ENCODE results near the gene PACRG. TPM values are rescaled to one million over a fixed set of nuclear protein-coding genes. Genes with fewer than 3 reads are reported as not detected.

The PACRG gene
- total RNA-seq, 1 donor from 2014 or later = 1.2 TPM

DNA sequence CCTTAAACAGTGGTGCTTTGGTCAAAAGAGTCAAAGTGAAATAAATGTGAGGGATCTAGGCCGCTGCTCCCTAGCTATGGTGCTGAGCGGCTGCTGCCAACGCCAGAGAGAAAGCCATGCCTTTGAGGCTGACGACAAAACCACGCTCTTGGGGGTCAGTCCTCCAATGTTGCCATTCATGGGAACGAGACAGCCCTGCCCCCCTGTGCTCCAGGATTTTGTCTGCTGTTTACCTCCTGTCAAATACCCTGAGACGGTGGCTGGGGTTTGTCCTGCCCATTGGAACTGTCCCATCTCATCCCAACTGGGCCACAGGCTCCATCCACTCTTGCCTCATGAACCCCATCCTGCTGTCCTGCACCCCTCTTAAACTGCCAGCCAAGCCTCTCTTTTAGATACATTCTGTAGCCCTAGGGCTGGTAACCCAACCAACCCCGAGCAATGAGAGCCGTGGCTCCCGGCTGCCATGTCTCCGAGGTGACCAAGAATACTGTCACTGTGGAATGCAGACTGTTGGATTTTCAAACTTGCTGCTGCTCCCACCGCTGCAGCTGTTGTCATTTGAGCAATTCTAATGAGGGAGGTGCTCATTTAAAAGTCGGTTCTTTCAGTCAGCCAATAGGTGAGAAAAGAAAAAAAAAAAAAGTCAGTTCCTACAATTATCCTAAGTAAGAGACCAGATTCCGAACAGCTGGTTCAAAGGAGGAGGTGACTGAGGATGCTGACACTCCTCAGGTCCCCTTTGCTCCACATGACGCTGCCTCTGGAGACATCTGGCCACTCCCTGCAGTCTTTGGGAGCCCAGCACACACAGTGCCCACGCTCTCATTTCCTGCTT, 613.7 kb downstream of the PACRG start:
- Mint-ChIP-seq H3K9me3 (ENCODE audit: unreplicated experiment) (no peaks in the 10 kb centered on the region), H3K27me3 (ENCODE audit: unreplicated experiment) (no peaks in the 10 kb centered on the region), H3K27ac (ENCODE audit: unreplicated experiment) (no peak overlapping the region), H3K4me1 (ENCODE audit: unreplicated experiment) (peaks cover 17% of the 10 kb centered on the region), H3K4me3 (ENCODE audit: unreplicated experiment) (no peak overlapping the region), H3K36me3 (ENCODE audit: unreplicated experiment) (no peaks in the 10 kb centered on the region)
- TF ChIP-seq CTCF (IDR thresholded peaks at IDR 0.05) = no peak
- DNase-seq (ENCODE audit: extremely low spot score, unreplicated experiment) = no peak

DNA sequence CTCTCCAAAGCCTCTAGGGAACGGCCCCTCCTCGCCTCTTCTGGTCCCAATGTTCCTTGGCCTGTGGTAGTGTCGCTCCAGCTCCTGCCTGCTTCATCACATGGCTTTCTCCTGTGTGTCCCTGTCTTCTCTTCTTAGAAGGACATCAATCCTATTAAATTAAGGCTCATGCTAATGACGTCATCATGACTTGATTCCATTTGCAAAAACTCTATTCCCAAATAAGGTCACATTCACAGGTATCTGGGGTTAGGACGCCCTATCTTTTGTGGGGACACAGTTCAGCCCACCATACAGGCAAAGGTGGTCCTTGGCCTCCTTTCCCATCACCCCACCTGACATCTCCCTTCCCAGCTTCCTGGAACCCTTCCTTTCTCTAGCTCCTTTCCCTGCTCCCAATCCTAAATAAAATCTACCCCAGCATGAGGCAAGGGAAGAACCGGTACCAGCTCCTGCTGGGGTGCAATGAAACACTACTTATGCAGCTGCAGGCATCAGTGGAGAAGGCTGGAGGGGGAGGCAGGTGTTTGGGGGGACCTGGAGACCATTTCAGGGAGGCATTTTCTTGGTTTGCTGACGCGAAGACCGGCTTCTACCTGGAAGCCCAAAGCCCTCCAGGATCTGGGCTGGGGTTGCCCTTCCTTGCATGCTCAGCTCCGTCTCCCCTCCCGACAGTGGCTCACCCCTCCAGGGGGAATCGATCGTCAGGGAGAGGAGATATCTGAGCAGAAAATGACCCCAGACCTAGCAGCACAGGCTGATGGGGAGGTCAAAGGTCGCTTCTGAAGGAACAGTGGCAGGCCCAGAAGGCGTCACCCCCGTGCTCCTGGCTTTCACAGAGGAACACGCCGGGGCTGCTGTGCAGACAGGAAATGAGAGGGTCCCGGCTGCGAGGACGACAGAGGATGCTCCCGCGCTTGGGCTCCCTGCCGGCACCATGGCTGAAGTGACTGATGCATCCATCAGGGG, 615.1 kb downstream of the PACRG start:
- no peak for DNase-seq (ENCODE audit: extremely low spot score, unreplicated experiment)
- no peak for TF ChIP-seq CTCF (IDR thresholded peaks at IDR 0.05)
- H3K36me3 Mint-ChIP-seq (ENCODE audit: unreplicated experiment) = no peaks in the 10 kb centered on the region
- H3K27me3 Mint-ChIP-seq (ENCODE audit: unreplicated experiment) = no peaks in the 10 kb centered on the region
- peaks cover 14% of the 10 kb centered on the region for H3K4me1 Mint-ChIP-seq (ENCODE audit: unreplicated experiment)
- H3K4me3 Mint-ChIP-seq (ENCODE audit: unreplicated experiment) = no peak overlapping the region
- no peaks in the 10 kb centered on the region for H3K9me3 Mint-ChIP-seq (ENCODE audit: unreplicated experiment)
- no peak overlapping the region for H3K27ac Mint-ChIP-seq (ENCODE audit: unreplicated experiment)

- Mint-ChIP-seq H3K36me3 (ENCODE audit: unreplicated experiment) (no peaks in the 10 kb centered on the region), H3K4me3 (ENCODE audit: unreplicated experiment) (no peak overlapping the region), H3K27me3 (ENCODE audit: unreplicated experiment) (no peaks in the 10 kb centered on the region), H3K9me3 (ENCODE audit: unreplicated experiment) (no peaks in the 10 kb centered on the region), H3K27ac (ENCODE audit: unreplicated experiment) (no peak overlapping the region), H3K4me1 (ENCODE audit: unreplicated experiment) (peaks cover 10% of the 10 kb centered on the region)
- DNase-seq (ENCODE audit: extremely low spot score, unreplicated experiment) = no peak
- TF ChIP-seq CTCF (IDR thresholded peaks at IDR 0.05) = no peak
These were observed 615.8 kb downstream of the PACRG start for GRCh38 chr6:163343609-163344008.

DNA sequence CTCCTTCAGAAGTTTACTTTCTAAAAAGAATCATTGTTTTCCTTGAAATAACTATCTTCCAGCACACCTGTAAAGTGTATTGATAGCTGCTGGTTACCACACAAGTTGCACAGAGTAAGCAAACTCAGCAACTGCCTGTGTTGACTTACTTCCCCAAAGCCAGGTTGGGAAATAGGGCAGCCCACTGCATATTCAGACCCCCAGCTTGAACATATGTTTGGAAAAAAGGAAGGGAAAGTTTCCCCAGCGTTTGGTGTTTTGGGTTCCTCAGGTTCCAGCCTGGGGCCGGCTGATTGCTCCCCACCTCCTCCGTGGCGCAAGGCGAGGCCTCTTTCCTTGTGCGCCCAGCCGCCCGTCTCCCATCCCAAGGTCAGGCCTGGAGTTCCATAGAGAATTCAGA, 616.6 kb downstream of the PACRG start:
- Mint-ChIP-seq H3K9me3 (ENCODE audit: unreplicated experiment) (no peaks in the 10 kb centered on the region), H3K36me3 (ENCODE audit: unreplicated experiment) (no peaks in the 10 kb centered on the region), H3K27me3 (ENCODE audit: unreplicated experiment) (no peaks in the 10 kb centered on the region), H3K27ac (ENCODE audit: unreplicated experiment) (no peak overlapping the region), H3K4me1 (ENCODE audit: unreplicated experiment) (peaks cover 2% of the 10 kb centered on the region), H3K4me3 (ENCODE audit: unreplicated experiment) (no peak overlapping the region)
- TF ChIP-seq CTCF (IDR thresholded peaks at IDR 0.05) = no peak
- DNase-seq (ENCODE audit: extremely low spot score, unreplicated experiment) = no peak

DNA sequence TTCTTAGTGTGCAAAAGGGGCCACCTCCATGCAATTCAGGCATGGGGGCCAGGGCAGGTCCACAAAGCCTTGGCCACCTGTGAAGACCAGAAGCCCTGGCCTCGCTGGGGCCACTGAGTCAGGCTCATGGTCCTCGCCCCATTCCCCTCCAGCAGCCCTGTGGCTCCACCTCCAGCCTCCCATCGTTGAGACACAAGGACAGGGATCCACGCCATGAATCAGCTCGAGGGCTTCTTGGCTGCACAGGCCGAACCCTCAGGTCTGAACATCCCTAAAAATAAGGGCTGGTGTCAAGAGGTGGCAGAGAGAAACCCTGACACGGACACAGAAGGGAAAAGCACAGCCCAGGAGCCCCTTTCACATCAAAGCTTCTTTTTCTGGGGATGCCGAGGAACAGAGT, 618.2 kb downstream of the PACRG start:
- Mint-ChIP-seq H3K4me3 (ENCODE audit: unreplicated experiment) (no peak overlapping the region), H3K9me3 (ENCODE audit: unreplicated experiment) (no peaks in the 10 kb centered on the region), H3K27ac (ENCODE audit: unreplicated experiment) (no peak overlapping the region), H3K36me3 (ENCODE audit: unreplicated experiment) (no peaks in the 10 kb centered on the region), H3K27me3 (ENCODE audit: unreplicated experiment) (no peaks in the 10 kb centered on the region), H3K4me1 (ENCODE audit: unreplicated experiment) (no peaks in the 10 kb centered on the region)
- DNase-seq (ENCODE audit: extremely low spot score, unreplicated experiment) = no peak
- TF ChIP-seq CTCF (IDR thresholded peaks at IDR 0.05) = no peak

Data from osteocyte (in vitro differentiated cells).